ENCODE data around the gene LPCAT2.

GRCh38 chr16:55630774-55631173 is 121.9 kb downstream of the LPCAT2 start:
- TF ChIP-seq, protein P1, sequence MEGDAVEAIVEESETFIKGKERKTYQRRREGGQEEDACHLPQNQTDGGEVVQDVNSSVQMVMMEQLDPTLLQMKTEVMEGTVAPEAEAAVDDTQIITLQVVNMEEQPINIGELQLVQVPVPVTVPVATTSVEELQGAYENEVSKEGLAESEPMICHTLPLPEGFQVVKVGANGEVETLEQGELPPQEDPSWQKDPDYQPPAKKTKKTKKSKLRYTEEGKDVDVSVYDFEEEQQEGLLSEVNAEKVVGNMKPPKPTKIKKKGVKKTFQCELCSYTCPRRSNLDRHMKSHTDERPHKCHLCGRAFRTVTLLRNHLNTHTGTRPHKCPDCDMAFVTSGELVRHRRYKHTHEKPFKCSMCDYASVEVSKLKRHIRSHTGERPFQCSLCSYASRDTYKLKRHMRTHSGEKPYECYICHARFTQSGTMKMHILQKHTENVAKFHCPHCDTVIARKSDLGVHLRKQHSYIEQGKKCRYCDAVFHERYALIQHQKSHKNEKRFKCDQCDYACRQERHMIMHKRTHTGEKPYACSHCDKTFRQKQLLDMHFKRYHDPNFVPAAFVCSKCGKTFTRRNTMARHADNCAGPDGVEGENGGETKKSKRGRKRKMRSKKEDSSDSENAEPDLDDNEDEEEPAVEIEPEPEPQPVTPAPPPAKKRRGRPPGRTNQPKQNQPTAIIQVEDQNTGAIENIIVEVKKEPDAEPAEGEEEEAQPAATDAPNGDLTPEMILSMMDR (IDR thresholded peaks at IDR 0.05), result no peak
- TF ChIP-seq POLR2AphosphoS5 (IDR thresholded peaks at IDR 0.05) (no peak), POLR2A (IDR thresholded peaks at IDR 0.05) (no peak)
